GM13977 (cell line): ENCODE measurements around the gene ID2.
"Not testable (repeated sequence)": the region's sequence is repeated elsewhere in the genome, so short reads cannot be mapped to it uniquely, and the experiment has no call there.

Experiments
- DNase-seq: peaks from one replicate; pipeline ENCODE4 v3.0.0; 2012; ENCODE audit warnings: low spot score
- CTCF ChIP-seq: IDR thresholded peaks from 2 replicates; pipeline ENCODE4 v1.5.1; 2012; ENCODE audit warnings: mild to moderate bottlenecking, control low read depth; ENCODE audit not compliant: insufficient read depth; ENCODE audit errors: extremely low read depth, missing control alignments
- in situ Hi-C: fragments of 300-500 bp; cut with MboI; formaldehyde crosslinking; loops from one replicate; pipeline ENCODE4 v1.12.0; 2022; ENCODE audit warnings: low sequenced_read_pairs, low pct_unique_long_range_greater_than_20kb, mixed read lengths, inconsistent platforms; ENCODE audit not compliant: unreplicated experiment

Gene ID2

GRCh38 chr2:8725838-8726237 lies 44.0 kb downstream of the ID2 start:
- in situ Hi-C loops: no loop called here
- no peak for TF ChIP-seq CTCF
- no peak for DNase-seq

GRCh38 chr2:8728305-8729015 lies 46.6 kb downstream of the ID2 start:
- in situ Hi-C loops: no loop called here
- TF ChIP-seq CTCF: no peak

GRCh38 chr2:8729101-8729500 lies 47.2 kb downstream of the ID2 start:
- DNase-seq, in situ Hi-C loops: not testable (repeated sequence)

More at GRCh38 chr2:8728305-8729015, 46.6 kb downstream of the ID2 start:
- no peak for DNase-seq

GRCh38 chr2:8729939-8730338 lies 48.1 kb downstream of the ID2 start:
- DNase-seq: no peak
- in situ Hi-C loops: no loop called here
- TF ChIP-seq CTCF: no peak

- in situ Hi-C loops: no loop called here
- TF ChIP-seq CTCF: no peak
- DNase-seq: no peak
Observed at GRCh38 chr2:8732601-8733000, 50.7 kb downstream of the ID2 start.
